IMR-90 (cell line): Measurements from ENCODE around the gene GMEB2. TPM values are rescaled to one million over a fixed set of nuclear protein-coding genes. Genes with fewer than 3 reads are reported as not detected.
A peak's percentile ranks its signal among the peaks of the same experiment; 100 is the strongest.

Experiments used
- ATAC-seq: fragments of 200-7000 bp; cut with Tn5 transposase; 2 replicates; pipeline ENCODE4 v1.9.1; 2020; ENCODE audit warnings: low read depth, mild to moderate bottlenecking, moderate library complexity
- BruUV-seq: library from RNA; stranded (reverse); fragments of 400-500 nt; replicated peaks from 2 replicates; lab custom pipeline; 2021; lab: Mats Ljungman, UMichigan
- CTCF ChIA-PET: fragments of 300-600 bp; formaldehyde crosslinking; extraction: SDS; loops from one replicate; lab custom pipeline; 2021; ENCODE audit warnings: antibody characterized with exemption; lab: Yijun Ruan, JAX
- POLR2A ChIA-PET: fragments of 300-600 bp; sonication (Branson Sonifier 250); formaldehyde crosslinking; loops from one replicate; lab custom pipeline; 2022; ENCODE audit warnings: antibody characterized with exemption; ENCODE audit not compliant: unreplicated experiment; lab: Charles Lee
- DNase-seq: peaks from one replicate; pipeline ENCODE4 v3.0.0; 2013
- H2AFZ ChIP-seq: replicated peaks from 2 replicates; pipeline ENCODE3; 2013; ENCODE audit warnings: low read length, mild to moderate bottlenecking; ENCODE audit not compliant: poor library complexity
- H2AK5ac ChIP-seq: 2 replicates; pipeline ENCODE4 v1.6.1; 2013; ENCODE audit warnings: low read depth, low read length, inconsistent platforms
- H2AK9ac ChIP-seq: replicated peaks from 2 replicates; pipeline ENCODE3; 2013; ENCODE audit warnings: mild to moderate bottlenecking, low read depth, low read length, moderate library complexity; ENCODE audit not compliant: poor library complexity
- H2BK120ac ChIP-seq: 2 replicates; pipeline ENCODE4 v1.6.1; 2013; ENCODE audit warnings: low read depth, low read length, inconsistent platforms
- H2BK15ac ChIP-seq: 3 replicates; pipeline ENCODE4 v1.6.1; 2013; ENCODE audit warnings: low read depth, low read length, inconsistent platforms
- H2BK20ac ChIP-seq: 2 replicates; pipeline ENCODE4 v1.6.1; 2013; ENCODE audit warnings: low read depth, mild to moderate bottlenecking, inconsistent platforms, low read length, moderate library complexity
- H2BK5ac ChIP-seq: 2 replicates; pipeline ENCODE4 v1.6.1; 2013; ENCODE audit warnings: mild to moderate bottlenecking, low read depth, low read length, inconsistent platforms; ENCODE audit not compliant: poor library complexity, severe bottlenecking
- H3K14ac ChIP-seq: replicated peaks from 2 replicates; pipeline ENCODE4 v1.6.1; 2013; ENCODE audit warnings: low read depth, low read length, inconsistent platforms
- H3K18ac ChIP-seq: 2 replicates; pipeline ENCODE4 v1.6.1; 2013; ENCODE audit warnings: low read depth, low read length, control low read depth
- H3K23ac ChIP-seq: 2 replicates; pipeline ENCODE4 v1.6.1; 2013; ENCODE audit warnings: low read depth, low read length, inconsistent platforms
- H3K27ac ChIP-seq: 2 replicates; pipeline ENCODE4 v1.5.1; 2013; ENCODE audit warnings: mild to moderate bottlenecking, control low read depth, low read length; ENCODE audit not compliant: insufficient read depth
- H3K27me3 ChIP-seq: 2 replicates; pipeline ENCODE4 v1.6.1; 2013; ENCODE audit warnings: low read length; ENCODE audit not compliant: control insufficient read depth, insufficient read depth
- H3K36me3 ChIP-seq: 2 replicates; pipeline ENCODE4 v1.6.1; 2013; ENCODE audit warnings: low read length, mixed read lengths; ENCODE audit not compliant: control insufficient read depth, insufficient read depth
- H3K4ac ChIP-seq: 2 replicates; pipeline ENCODE4 v1.6.1; 2013; ENCODE audit warnings: low read depth, low read length, inconsistent platforms
- H3K4me1 ChIP-seq: 2 replicates; pipeline ENCODE4 v1.6.1; 2013; ENCODE audit warnings: low read length, mixed read lengths; ENCODE audit not compliant: control insufficient read depth, insufficient read depth
- H3K4me2 ChIP-seq: 2 replicates; pipeline ENCODE4 v1.6.1; 2013; ENCODE audit warnings: low read depth, mild to moderate bottlenecking, control low read depth, low read length, moderate library complexity
- H3K4me3 ChIP-seq: 2 replicates; pipeline ENCODE4 v1.5.1; 2013; ENCODE audit warnings: low read depth, mild to moderate bottlenecking, control low read depth, low read length, moderate library complexity; ENCODE audit not compliant: insufficient read depth
- H3K56ac ChIP-seq: 2 replicates; pipeline ENCODE4 v1.6.1; 2013; ENCODE audit warnings: low read length, inconsistent platforms; ENCODE audit not compliant: insufficient read depth; ENCODE audit errors: extremely low read depth
- H3K79me1 ChIP-seq, 2 experiments: 2 replicates each; pipeline ENCODE4 v1.6.1; 2013; ENCODE audit warnings: low read length in 2 of 2, inconsistent platforms in 1 of 2, low read depth in 1 of 2
- H3K9ac ChIP-seq: 2 replicates; pipeline ENCODE4 v1.6.1; 2013; ENCODE audit warnings: low read depth, low read length, control low read depth
- H3K9me1 ChIP-seq: 2 replicates; pipeline ENCODE4 v1.6.1; 2013; ENCODE audit warnings: low read length, inconsistent platforms; ENCODE audit not compliant: insufficient read depth
- H3K9me3 ChIP-seq: 2 replicates; pipeline ENCODE4 v1.6.1; 2013; ENCODE audit warnings: low read length; ENCODE audit not compliant: control insufficient read depth, insufficient read depth
- H4K20me1 ChIP-seq: 2 replicates; pipeline ENCODE4 v1.6.1; 2013; ENCODE audit warnings: low read length, inconsistent platforms; ENCODE audit not compliant: insufficient read depth
- H4K5ac ChIP-seq: 2 replicates; pipeline ENCODE4 v1.6.1; 2013; ENCODE audit warnings: mild to moderate bottlenecking, low read depth, low read length, control low read depth
- H4K8ac ChIP-seq, 2 experiments: 2 replicates each; pipeline ENCODE4 v1.6.1; 2013; ENCODE audit warnings: low read depth in 2 of 2, low read length in 2 of 2, control low read depth in 1 of 2, inconsistent platforms in 1 of 2
- H4K91ac ChIP-seq: 2 replicates; pipeline ENCODE4 v1.6.1; 2013; ENCODE audit warnings: low read depth, low read length, inconsistent platforms; ENCODE audit not compliant: insufficient read depth
- FOS ChIP-seq: fragments of 150-350 bp; IDR thresholded peaks from 2 replicates; pipeline ENCODE4 v1.6.1; 2016; ENCODE audit warnings: low read depth, low read length
- USF2 ChIP-seq: fragments of 150-350 bp; IDR thresholded peaks from 2 replicates; pipeline ENCODE4 v1.6.1; 2017; ENCODE audit warnings: mild to moderate bottlenecking, antibody characterized with exemption, low read length, low read depth
- WGBS, 2 experiments: methylation state at CpG; one replicate each; pipeline versions ENCODE4 v1.1.5 to v1.1.7; 2013; ENCODE audit warnings: missing lambda C conversion rate in 2 of 2; ENCODE audit not compliant: insufficient read length in 1 of 2; ENCODE audit errors: extremely low coverage in 2 of 2; 5-methylcytosine and 5-hydroxymethylcytosine counted together
- dilution Hi-C: fragments of 300-500 bp; cut with HindIII; formaldehyde crosslinking; loops from one replicate; pipeline ENCODE4 v1.14.3; 2018; ENCODE audit warnings: low sequenced_read_pairs; ENCODE audit not compliant: unreplicated experiment
- in situ Hi-C: fragments of 300-500 bp; cut with MboI; formaldehyde crosslinking; loops from 3 replicates; pipeline ENCODE4 v1.14.3; 2019; ENCODE audit warnings: low sequenced_read_pairs, inconsistent platforms, mixed read lengths
- intact Hi-C: fragments of 100-400 bp; cut with micrococcal nuclease; formaldehyde crosslinking; loops from 2 replicates; pipeline ENCODE4 v1.10.0; 2022
- polyA plus RNA-seq, 3 experiments: library from polyadenylated mRNA; depleted of rRNA; stranded (reverse); fragments of >200 nt; gene quantifications; 2 replicates each; pipeline ENCODE4 v1.2.3, GENCODE V29; 2012; ENCODE audit warnings: low replicate concordance in 1 of 3
- total RNA-seq: library from RNA; depleted of rRNA; stranded (reverse); fragments of >200 nt; gene quantifications from 2 replicates; pipeline ENCODE4 v1.2.3, GENCODE V29; 2012

GMEB2 gene
- total and polyA plus RNA-seq, 2 of the 4 experiments (the other 2 are of a cell fraction): 5.0 to 10.0 TPM

DNA sequence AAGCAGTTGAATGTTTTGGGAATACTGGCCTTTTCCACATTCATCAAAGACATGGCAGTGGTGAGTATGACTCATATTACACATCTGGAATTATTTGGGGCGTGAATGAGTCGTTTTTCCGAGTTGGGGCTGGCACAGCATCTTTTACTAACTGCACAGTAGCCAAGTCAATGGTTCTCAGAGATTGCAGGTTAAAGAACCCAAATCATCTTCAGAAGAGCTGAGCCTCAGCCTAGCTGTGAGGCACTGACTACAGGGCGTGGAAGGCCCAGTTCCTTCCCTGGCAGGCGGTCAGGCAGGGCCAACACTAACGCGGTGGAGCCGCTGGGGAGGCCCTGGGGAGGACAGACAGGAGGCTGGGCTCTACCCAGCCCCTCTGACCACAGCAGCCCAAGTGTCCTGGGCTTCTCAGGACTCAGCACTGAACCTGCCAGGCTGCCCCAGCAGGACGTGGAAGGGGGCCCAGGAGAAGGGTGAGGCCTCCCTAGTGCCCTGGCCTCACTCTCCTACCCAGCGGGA is 32.8 kb downstream of the GMEB2 start:
- peaks cover 4% of the 10 kb centered on the region; the same call in 1 of the 2 replicates for H3K9me1 ChIP-seq
- H3K36me3 ChIP-seq: peaks cover 55% of the 10 kb centered on the region
- no peak overlapping the region for H3K4ac ChIP-seq
- no peak overlapping the region for H3K23ac ChIP-seq
- H3K4me1 ChIP-seq: peaks cover 7% of the 10 kb centered on the region
- H2BK120ac ChIP-seq: no peak overlapping the region
- no peak overlapping the region for H2AK5ac ChIP-seq
- DNase-seq: peak; percentile 53
- dilution Hi-C loops: no loop called here
- no peak overlapping the region for H2AK9ac ChIP-seq
- intact Hi-C loops: no loop called here
- no peaks in the 10 kb centered on the region for H3K27me3 ChIP-seq
- no peak overlapping the region for H3K9ac ChIP-seq
- in situ Hi-C loops: no loop called here
- peak; percentile 54; the same call in 1 of the 2 replicates for TF ChIP-seq FOS
- no peak for TF ChIP-seq USF2
- H4K20me1 ChIP-seq: no peaks in the 10 kb centered on the region; the same call in none of the 2 replicates
- no peak overlapping the region for H3K4me3 ChIP-seq
- CTCF ChIA-PET: no interaction called here
- no peak overlapping the region for H3K18ac ChIP-seq
- no peak overlapping the region for H3K14ac ChIP-seq
- no peak overlapping the region for H2BK5ac ChIP-seq
- no TSS peak for BruUV-seq
- POLR2A ChIA-PET: no interaction called here
- H3K4me2 ChIP-seq: no peak overlapping the region
- H2AFZ ChIP-seq: no peak overlapping the region
- ATAC-seq: peak; percentile 44
- H2BK20ac ChIP-seq: no peak overlapping the region
- H3K9me3 ChIP-seq: no peaks in the 10 kb centered on the region
- no peak overlapping the region for H2BK15ac ChIP-seq
- no peak overlapping the region for H4K91ac ChIP-seq
- H4K8ac ChIP-seq: no peak overlapping the region
- H3K27ac ChIP-seq: no peak overlapping the region
- WGBS, 2 experiments: 77% methylated on average over 8 of the region's 10 CpGs; no CpG with 5 or more reads in 1 of the 2 experiments
- H3K56ac ChIP-seq: no peak overlapping the region
- no peak overlapping the region for H4K5ac ChIP-seq
- peaks cover 0 to 17% of the 10 kb centered on the region in 2 experiments; a peak in 3 of 4 replicates for H3K79me1 ChIP-seq
